ENCODE measurements around the gene OR4F17.
"Not testable (repeated sequence)": the region's sequence is repeated elsewhere in the genome, so short reads cannot be mapped to it uniquely, and the experiment has no call there.

DNA sequence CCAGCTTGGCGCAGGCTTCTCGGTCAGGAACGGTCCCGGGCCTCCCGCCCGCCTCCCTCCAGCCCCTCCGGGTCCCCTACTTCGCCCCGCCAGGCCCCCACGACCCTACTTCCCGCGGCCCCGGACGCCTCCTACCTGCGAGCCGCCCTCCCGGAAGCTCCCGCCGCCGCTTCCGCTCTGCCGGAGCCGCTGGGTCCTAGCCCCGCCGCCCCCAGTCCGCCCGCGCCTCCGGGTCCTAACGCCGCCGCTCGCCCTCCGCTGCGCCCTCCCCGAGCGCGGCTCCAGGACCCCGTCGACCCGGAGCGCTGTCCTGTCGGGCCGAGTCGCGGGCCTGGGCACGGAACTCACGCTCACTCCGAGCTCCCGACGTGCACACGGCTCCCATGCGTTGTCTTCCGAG, 36.1 kb upstream of the OR4F17 start:
- TF ChIP-seq, protein P1, sequence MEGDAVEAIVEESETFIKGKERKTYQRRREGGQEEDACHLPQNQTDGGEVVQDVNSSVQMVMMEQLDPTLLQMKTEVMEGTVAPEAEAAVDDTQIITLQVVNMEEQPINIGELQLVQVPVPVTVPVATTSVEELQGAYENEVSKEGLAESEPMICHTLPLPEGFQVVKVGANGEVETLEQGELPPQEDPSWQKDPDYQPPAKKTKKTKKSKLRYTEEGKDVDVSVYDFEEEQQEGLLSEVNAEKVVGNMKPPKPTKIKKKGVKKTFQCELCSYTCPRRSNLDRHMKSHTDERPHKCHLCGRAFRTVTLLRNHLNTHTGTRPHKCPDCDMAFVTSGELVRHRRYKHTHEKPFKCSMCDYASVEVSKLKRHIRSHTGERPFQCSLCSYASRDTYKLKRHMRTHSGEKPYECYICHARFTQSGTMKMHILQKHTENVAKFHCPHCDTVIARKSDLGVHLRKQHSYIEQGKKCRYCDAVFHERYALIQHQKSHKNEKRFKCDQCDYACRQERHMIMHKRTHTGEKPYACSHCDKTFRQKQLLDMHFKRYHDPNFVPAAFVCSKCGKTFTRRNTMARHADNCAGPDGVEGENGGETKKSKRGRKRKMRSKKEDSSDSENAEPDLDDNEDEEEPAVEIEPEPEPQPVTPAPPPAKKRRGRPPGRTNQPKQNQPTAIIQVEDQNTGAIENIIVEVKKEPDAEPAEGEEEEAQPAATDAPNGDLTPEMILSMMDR (IDR thresholded peaks at IDR 0.05), result not testable (repeated sequence)
- TF ChIP-seq POLR2A (IDR thresholded peaks at IDR 0.05), result not testable (repeated sequence)

Measured in lower leg skin (tissue), 3 donors.